WTC11 (cell line): Measurements from ENCODE around the gene PDE1C. TPM values are rescaled to one million over a fixed set of nuclear protein-coding genes. Genes with fewer than 3 reads are reported as not detected.
A peak's percentile ranks its signal among the peaks of the same experiment; 100 is the strongest.

Source experiments
- ATAC-seq: fragments of 200-7000 bp; cut with Tn5 transposase; 2 replicates; pipeline ENCODE4 v1.10.0; 2021; ENCODE audit warnings: mild to moderate bottlenecking, moderate library complexity
- CTCF ChIA-PET: fragments of 300-600 bp; sonication (Branson Sonifier 250); formaldehyde crosslinking; loops from one replicate; lab custom pipeline; 2021; ENCODE audit warnings: antibody characterized with exemption; lab: Charles Lee
- POLR2A ChIA-PET: fragments of 350-600 bp; sonication (Branson Sonifier 250); formaldehyde crosslinking; loops from one replicate; lab custom pipeline; 2021; ENCODE audit warnings: antibody characterized with exemption; lab: Charles Lee
- DNase-seq: peaks from one replicate; pipeline ENCODE4 v3.0.0; 2021; ENCODE audit warnings: low spot score
- H3K27ac Mint-ChIP-seq: 2 replicates; pipeline ENCODE4 v1.8.0; 2021; ENCODE audit warnings: mixed read lengths
- H3K27me3 Mint-ChIP-seq: 2 replicates; pipeline ENCODE4 v1.8.0; 2021; ENCODE audit warnings: low read depth, mild to moderate bottlenecking, moderate library complexity, mixed read lengths
- H3K36me3 Mint-ChIP-seq: 2 replicates; pipeline ENCODE4 v1.8.0; 2021; ENCODE audit warnings: mixed read lengths
- H3K4me1 Mint-ChIP-seq: 2 replicates; pipeline ENCODE4 v1.8.0; 2022; ENCODE audit warnings: mixed read lengths
- H3K4me3 Mint-ChIP-seq: 2 replicates; pipeline ENCODE4 v1.8.0; 2021; ENCODE audit warnings: mild to moderate bottlenecking, moderate library complexity, mixed read lengths
- H3K9me3 Mint-ChIP-seq: 2 replicates; pipeline ENCODE4 v1.8.0; 2021; ENCODE audit warnings: mixed read lengths
- ATF1 ChIP-seq: sonication (generic); formaldehyde crosslinking; IDR thresholded peaks from 2 replicates; pipeline ENCODE4 v1.8.1; 2023; ENCODE audit warnings: mild to moderate bottlenecking, moderate library complexity, missing genetic modification reagents
- CBFB ChIP-seq: sonication (generic); formaldehyde crosslinking; IDR thresholded peaks from 2 replicates; pipeline ENCODE4 v1.8.1; 2022; ENCODE audit warnings: mild to moderate bottlenecking, low read depth, missing genetic modification reagents
- CDX4 ChIP-seq: fragments of 250-450 bp; sonication (Bioruptor Pico); IDR thresholded peaks from 2 replicates; pipeline ENCODE4 v1.9.0; 2021; ENCODE audit warnings: moderate library complexity, mild to moderate bottlenecking, inconsistent platforms, borderline replicate concordance
- CREB1 ChIP-seq: sonication (generic); formaldehyde crosslinking; IDR thresholded peaks from 2 replicates; pipeline ENCODE4 v1.8.0; 2023; ENCODE audit warnings: mild to moderate bottlenecking, missing genetic modification reagents
- E2F1 ChIP-seq: sonication (generic); formaldehyde crosslinking; IDR thresholded peaks from 2 replicates; pipeline ENCODE4 v1.8.0; 2022; ENCODE audit warnings: mild to moderate bottlenecking, missing genetic modification reagents
- FOXK1 ChIP-seq: sonication (generic); formaldehyde crosslinking; IDR thresholded peaks from 2 replicates; pipeline ENCODE4 v1.8.0; 2022; ENCODE audit warnings: mild to moderate bottlenecking, moderate library complexity, missing genetic modification reagents
- GTF2I ChIP-seq: fragments of 250-450 bp; sonication (Bioruptor Pico); conservative IDR thresholded peaks from 2 replicates; pipeline ENCODE4 v1.4.0; 2021; ENCODE audit warnings: mild to moderate bottlenecking
- IRF2 ChIP-seq: sonication (generic); formaldehyde crosslinking; IDR thresholded peaks from 2 replicates; pipeline ENCODE4 v1.8.0; 2022; ENCODE audit warnings: low read depth, missing genetic modification reagents, borderline replicate concordance
- MXD4 ChIP-seq: fragments of 250-450 bp; sonication (Bioruptor Pico); IDR thresholded peaks from 2 replicates; pipeline ENCODE4 v1.8.0; 2021; ENCODE audit warnings: mild to moderate bottlenecking, moderate library complexity, borderline replicate concordance
- NFYB ChIP-seq: sonication (generic); formaldehyde crosslinking; conservative IDR thresholded peaks from 2 replicates; pipeline ENCODE4 v1.8.0; 2022; ENCODE audit warnings: low read depth, missing genetic modification reagents
- OVOL2 ChIP-seq: fragments of 250-450 bp; sonication (Bioruptor Pico); IDR thresholded peaks from 2 replicates; pipeline ENCODE4 v1.9.0; 2021; ENCODE audit warnings: mild to moderate bottlenecking, borderline replicate concordance
- PRDM15 ChIP-seq: sonication (generic); formaldehyde crosslinking; IDR thresholded peaks from 2 replicates; pipeline ENCODE4 v1.8.0; 2022; ENCODE audit warnings: missing genetic modification reagents
- PRRX2 ChIP-seq: fragments of 250-450 bp; sonication (Bioruptor Pico); IDR thresholded peaks from 2 replicates; pipeline ENCODE4 v1.8.0; 2021; ENCODE audit warnings: mild to moderate bottlenecking
- RORB ChIP-seq: fragments of 250-450 bp; sonication (Bioruptor Pico); IDR thresholded peaks from 2 replicates; pipeline ENCODE4 v1.9.0; 2021; ENCODE audit warnings: mild to moderate bottlenecking
- TEAD1 ChIP-seq: sonication (generic); formaldehyde crosslinking; IDR thresholded peaks from 2 replicates; pipeline ENCODE4 v1.8.0; 2022; ENCODE audit warnings: mild to moderate bottlenecking, missing genetic modification reagents
- ZNF416 ChIP-seq: fragments of 250-450 bp; sonication (Bioruptor Pico); IDR thresholded peaks from 2 replicates; pipeline ENCODE4 v1.9.0; 2021; ENCODE audit warnings: mild to moderate bottlenecking, inconsistent platforms
- ZNF512 ChIP-seq: sonication (generic); formaldehyde crosslinking; IDR thresholded peaks from 2 replicates; pipeline ENCODE4 v1.8.1; 2022; ENCODE audit warnings: missing genetic modification reagents, borderline replicate concordance
- ZSCAN18 ChIP-seq: fragments of 250-450 bp; sonication (Bioruptor Pico); IDR thresholded peaks from 2 replicates; pipeline ENCODE4 v2.1.2; 2022; ENCODE audit warnings: mild to moderate bottlenecking, moderate library complexity
- total RNA-seq: library from RNA; stranded (reverse); gene quantifications from 3 replicates; pipeline ENCODE4 v1.2.3, GENCODE V29; 2021

PDE1C gene
- total RNA-seq, 1 experiment from 2014 or later: 0.55 TPM

- TF ChIP-seq ZNF512: no peak
Observed at GRCh38 chr7:31903962-31904361, 166.2 kb downstream of the PDE1C start (continued).

GRCh38 chr7:31899356-31899927, 170.8 kb downstream of the PDE1C start:
- Mint-ChIP-seq H3K4me1 (peaks cover 11% of the 10 kb centered on the region), H3K9me3 (peaks cover 4% of the 10 kb centered on the region; the same call in 1 of the 2 replicates), H3K4me3 (no peak overlapping the region), H3K27me3 (no peaks in the 10 kb centered on the region; the same call in 1 of the 2 replicates)
- CTCF ChIA-PET: no interaction called here
- no peak for TF ChIP-seq FOXK1 (CRISPR knock-in tag)
- TF ChIP-seq PRRX2 (CRISPR knock-in tag): no peak
- no peak for TF ChIP-seq ZNF416 (CRISPR knock-in tag)
- no peak for TF ChIP-seq GTF2I (CRISPR knock-in tag)
- TF ChIP-seq IRF2 (CRISPR knock-in tag): no peak
- TF ChIP-seq CBFB (CRISPR knock-in tag): no peak
- no peak for TF ChIP-seq MXD4 (CRISPR knock-in tag)
- TF ChIP-seq, all 79 proteins: peak for 0
- no peak overlapping the region for H3K27ac Mint-ChIP-seq
- no peaks in the 10 kb centered on the region for H3K36me3 Mint-ChIP-seq
- POLR2A ChIA-PET: no interaction called here
- DNase-seq: no peak
- 0 out of 2 replicates have a peak, but pooled peaks have one; percentile 16 for ATAC-seq

- CTCF ChIA-PET: no interaction called here
- Mint-ChIP-seq H3K4me1 (peaks cover 11% of the 10 kb centered on the region), H3K9me3 (peaks cover 4% of the 10 kb centered on the region; the same call in 1 of the 2 replicates), H3K27ac (no peak overlapping the region), H3K27me3 (no peaks in the 10 kb centered on the region; the same call in 1 of the 2 replicates), H3K36me3 (no peaks in the 10 kb centered on the region), H3K4me3 (no peak overlapping the region)
- POLR2A ChIA-PET: no interaction called here
- DNase-seq: no peak
- TF ChIP-seq OVOL2 (CRISPR knock-in tag) (no peak), PRDM15 (CRISPR knock-in tag) (no peak), NFYB (no peak), CREB1 (CRISPR knock-in tag) (no peak), CDX4 (no peak), FOXK1 (CRISPR knock-in tag) (no peak)
- no peak for ATAC-seq
Observed at GRCh38 chr7:31896925-31897324, 173.3 kb downstream of the PDE1C start.

GRCh38 chr7:31894308-31894707, 175.9 kb downstream of the PDE1C start:
- Mint-ChIP-seq H3K4me1 (peaks cover 5% of the 10 kb centered on the region), H3K9me3 (peaks cover 4% of the 10 kb centered on the region; the same call in 1 of the 2 replicates), H3K27me3 (no peaks in the 10 kb centered on the region; the same call in none of the 2 replicates), H3K4me3 (no peak overlapping the region), H3K27ac (no peak overlapping the region), H3K36me3 (no peaks in the 10 kb centered on the region)
- CTCF ChIA-PET: interaction anchor here (1.6 to 1.7 kb wide), 2 partner anchors 12 to 270 kb away, joined by 4 to 5 read pairs; no protein-coding TSS in a partner anchor
- DNase-seq (no peak), ATAC-seq (no peak)
- no peak for TF ChIP-seq E2F1 (CRISPR knock-in tag)
- TF ChIP-seq CREB1 (CRISPR knock-in tag): no peak
- no peak for TF ChIP-seq ZSCAN18 (CRISPR knock-in tag)
- TF ChIP-seq RORB (CRISPR knock-in tag): no peak
- no peak for TF ChIP-seq TEAD1
- TF ChIP-seq ATF1: no peak
- POLR2A ChIA-PET: no interaction called here
